ENCODE results near the gene SHFL.

The SHFL gene

GRCh38 chr19:10085641-10086590 is at the start of gene SHFL:
Gene SHFL, plus strand, starts transcription at chr19:10086317. Its CDS starts 111 bp downstream, at chr19:10086428.
- peak; percentile 78 for DNase-seq (ENCODE audit: low read depth)

DNA sequence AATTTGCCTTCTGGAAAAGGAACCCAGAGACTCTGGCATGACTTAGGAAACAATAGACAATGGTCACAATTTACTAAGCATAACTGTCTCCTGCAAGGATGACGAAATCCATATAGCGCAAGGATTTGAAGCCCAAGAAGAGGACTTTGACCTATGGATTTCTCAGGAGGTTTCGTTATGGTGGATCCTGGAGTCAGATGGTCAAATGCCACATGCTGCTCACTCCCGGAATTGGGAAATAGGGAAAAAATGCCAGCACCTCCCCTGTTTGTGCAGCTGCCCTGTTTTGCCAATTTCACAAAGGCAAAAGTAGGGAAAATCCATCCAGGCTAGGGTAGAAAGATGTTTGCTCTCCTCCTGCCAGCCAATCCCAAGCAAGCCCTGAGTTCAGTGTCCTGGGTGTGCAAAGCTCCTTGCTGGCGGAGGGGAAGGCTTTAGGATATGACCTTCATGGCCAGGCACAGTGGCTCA is 49.5 kb upstream of the SHFL start:
- DNase-seq (ENCODE audit: low read depth) = no peak

DNA sequence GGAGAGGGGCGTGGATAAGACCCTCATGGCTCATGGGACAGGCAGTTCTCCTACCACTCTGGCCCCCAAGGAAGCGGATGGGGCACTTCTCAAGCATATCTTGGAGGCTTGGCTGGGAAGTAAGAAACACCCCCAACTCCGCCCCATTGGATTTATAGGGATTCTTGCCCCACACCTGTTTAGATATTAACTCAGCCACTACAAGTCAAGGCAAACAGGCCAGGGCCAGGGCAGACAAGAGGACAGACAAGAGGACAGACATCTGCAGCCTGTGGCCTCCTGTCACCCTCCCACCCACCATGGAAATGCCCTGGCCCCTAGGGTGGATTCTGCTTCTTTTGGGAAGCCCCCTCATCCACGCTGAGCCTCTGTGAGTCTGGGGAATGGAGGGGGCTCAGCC is 48.8 kb upstream of the SHFL start:
- DNase-seq (ENCODE audit: low read depth) = no peak

- DNase-seq (ENCODE audit: low read depth) = no peak
These were observed 48.3 kb upstream of the SHFL start for GRCh38 chr19:10037809-10038208.

DNA sequence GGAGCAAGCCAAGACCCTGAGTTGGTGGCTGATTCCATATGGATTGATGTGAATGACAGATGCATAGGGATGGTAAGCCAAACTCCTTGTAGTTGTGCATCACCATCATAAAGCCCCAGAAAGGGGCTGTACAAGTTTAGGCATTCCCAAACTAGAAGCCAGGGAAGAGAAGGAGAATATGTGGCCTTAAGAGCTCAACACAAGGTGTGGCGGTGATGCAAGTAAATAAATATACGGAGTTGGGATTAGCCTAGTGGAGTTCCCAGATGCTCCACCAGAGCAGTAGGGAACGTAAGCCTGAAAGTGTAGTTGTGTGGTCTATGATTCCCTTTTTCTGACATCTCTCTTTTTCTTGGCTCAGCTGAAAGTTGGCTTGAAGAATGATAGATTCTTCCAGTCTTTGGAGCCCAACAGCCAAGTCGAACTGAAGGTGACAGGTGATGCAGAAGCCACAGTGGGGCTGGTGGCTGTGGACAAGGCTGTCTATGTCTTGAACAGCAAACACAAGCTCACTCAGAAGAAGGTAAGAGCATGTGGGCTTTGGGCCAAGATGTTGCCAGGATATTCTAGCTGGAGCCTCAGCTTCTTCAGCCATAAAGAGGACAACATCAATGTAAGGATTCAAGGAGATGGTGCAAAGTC is 42.7 kb upstream of the SHFL start:
- DNase-seq (ENCODE audit: low read depth) = no peak

- no peak for DNase-seq (ENCODE audit: low read depth)
These were observed 41.7 kb upstream of the SHFL start for GRCh38 chr19:10044390-10044789.

- no peak for DNase-seq (ENCODE audit: low read depth)
These were observed 40.7 kb upstream of the SHFL start for GRCh38 chr19:10045371-10045770.

DNA sequence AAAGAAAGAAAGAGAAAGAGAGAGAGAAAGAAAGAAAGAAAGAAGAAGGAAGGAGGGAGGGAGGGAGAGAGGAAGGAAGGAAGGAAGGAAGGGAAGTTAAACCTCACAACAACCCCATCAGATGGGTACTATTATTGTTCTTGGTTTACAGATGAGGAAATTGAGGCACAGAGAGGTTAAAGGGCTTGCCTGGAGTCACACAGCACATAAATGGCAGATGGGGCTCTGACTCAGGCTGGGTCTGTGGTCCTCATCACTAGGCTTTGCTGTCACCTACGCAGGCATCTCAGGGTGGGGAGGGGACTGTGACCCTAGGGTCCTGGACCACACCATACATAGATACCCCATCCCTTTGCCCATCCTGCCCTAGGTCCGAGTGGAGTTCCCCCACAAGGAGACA is 36.5 kb upstream of the SHFL start:
- DNase-seq (ENCODE audit: low read depth) = no peak

- no peak for DNase-seq (ENCODE audit: low read depth)
These were observed 33.3 kb upstream of the SHFL start for GRCh38 chr19:10052602-10053360.

GRCh38 chr19:10061717-10062310 is 24.3 kb upstream of the SHFL start:
- no peak for DNase-seq (ENCODE audit: low read depth)

DNA sequence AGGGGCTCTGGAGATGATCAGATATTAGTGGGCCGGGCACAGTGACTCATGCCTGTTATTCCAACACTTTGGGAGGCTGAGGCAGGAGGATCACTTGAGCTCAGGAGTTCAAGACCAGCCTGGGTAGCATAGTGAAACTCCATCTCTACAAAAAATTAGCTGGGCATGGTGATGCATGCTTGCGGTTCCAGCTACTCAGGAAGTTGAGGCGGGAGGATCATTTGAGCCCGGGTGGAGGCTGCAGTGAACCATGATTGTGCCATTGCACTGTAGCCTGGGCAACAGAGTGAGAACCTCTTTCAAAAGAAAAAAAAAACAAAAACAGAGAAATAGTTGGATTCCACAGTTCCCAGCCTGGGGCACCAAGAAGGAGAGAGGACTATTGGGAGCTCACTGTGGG is 17.9 kb upstream of the SHFL start:
- no peak for DNase-seq (ENCODE audit: low read depth)

DNA sequence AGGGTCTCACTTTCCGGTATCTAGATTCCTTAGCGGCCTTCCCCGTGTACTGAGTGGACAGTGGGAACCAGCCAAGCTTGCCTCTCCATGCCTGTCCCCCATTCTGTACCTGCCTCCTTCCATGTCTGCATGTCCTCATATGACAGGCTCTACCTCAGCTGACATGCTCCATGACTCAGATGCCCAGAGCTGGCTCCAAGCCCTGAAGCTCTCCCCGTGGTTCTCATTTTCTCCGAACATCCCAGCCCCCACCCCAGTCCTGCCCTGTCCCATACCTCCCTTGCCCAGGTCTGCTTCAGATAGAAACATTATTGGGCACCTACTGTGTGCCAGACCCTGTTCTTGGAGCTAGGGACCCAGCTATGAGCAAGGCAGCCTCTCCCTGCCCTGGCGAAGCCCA is 17.1 kb upstream of the SHFL start:
- no peak for DNase-seq (ENCODE audit: low read depth)

DNA sequence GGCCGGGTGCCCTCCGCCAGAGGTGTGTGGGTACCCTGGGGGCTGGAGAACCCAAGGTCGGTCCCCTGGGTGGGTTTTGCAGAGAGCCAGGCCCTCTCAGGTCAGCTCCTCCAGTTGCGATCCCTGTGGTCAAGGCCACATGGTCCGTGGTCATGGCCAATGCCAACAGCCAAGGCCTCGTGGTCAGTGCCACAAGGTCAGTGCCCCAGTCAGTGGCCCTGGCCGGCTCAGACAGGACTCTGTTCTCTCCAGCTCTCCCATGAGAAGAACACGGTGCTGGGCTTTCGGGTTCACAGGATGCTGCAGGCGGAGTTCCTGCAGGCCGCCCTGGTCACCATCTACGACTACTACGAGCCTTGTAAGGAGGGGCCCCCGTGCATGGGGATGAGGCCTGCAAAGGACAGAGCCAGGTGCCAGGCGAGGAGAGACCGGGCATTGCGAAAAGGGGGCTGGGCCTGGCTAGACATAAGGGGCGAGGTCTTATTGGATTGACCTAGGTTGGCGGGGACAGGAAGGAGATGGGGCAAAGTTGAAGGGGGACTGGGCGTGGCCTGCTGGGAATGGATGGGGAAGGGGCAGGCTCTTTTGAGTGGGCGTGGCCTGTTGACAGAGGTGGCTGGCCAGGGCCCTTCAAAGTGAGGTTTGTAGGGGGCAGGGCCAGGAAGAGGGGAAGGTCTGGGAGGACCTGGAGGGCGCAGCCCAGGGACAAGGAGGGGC is 15.2 kb upstream of the SHFL start:
- DNase-seq (ENCODE audit: low read depth) = no peak

DNA sequence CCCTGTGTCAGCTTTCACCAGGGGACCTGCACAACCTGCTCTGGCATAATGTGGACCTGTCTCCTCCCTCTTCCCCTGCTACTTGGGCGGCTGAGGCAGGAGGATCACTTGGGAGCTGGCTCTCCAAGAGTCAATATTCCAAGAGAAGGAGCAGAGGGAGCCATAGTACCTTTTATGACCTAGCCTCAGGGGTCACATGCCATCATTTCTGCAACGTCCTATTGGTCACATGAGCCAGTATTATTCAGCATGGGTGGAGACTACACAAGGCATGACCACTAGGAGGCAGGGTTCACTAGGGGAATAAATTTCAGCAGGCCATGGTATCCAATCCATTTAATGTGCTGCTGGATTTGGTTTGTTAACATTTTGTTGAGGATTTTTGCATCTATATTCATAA is 12.0 kb upstream of the SHFL start:
- no peak for DNase-seq (ENCODE audit: low read depth)

DNA sequence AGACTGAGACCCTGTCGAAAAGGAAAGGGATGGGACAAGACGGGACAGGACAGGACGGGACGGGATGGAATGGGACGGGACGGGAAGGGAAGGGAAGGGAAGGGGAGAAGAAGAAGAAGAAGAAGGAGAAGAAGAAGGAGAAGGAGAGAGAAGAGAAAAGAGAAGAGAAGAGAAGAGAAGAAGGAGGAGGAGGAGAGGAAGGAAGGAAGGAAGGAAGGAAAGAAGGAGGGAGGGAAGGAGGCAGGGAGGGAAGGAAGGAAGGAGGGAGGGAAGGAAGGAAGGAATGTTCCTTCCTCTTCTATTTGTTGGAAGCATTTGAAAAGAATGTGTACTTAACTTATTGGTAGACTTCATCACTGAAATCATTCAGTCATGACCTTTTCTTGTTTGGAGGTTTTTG is 9.6 kb upstream of the SHFL start:
- DNase-seq (ENCODE audit: low read depth) = no peak

- DNase-seq (ENCODE audit: low read depth) = no peak
These were observed 7.8 kb upstream of the SHFL start for GRCh38 chr19:10078329-10078728.

GRCh38 chr19:10079031-10079453 is 7.1 kb upstream of the SHFL start:
- DNase-seq (ENCODE audit: low read depth) = no peak

DNA sequence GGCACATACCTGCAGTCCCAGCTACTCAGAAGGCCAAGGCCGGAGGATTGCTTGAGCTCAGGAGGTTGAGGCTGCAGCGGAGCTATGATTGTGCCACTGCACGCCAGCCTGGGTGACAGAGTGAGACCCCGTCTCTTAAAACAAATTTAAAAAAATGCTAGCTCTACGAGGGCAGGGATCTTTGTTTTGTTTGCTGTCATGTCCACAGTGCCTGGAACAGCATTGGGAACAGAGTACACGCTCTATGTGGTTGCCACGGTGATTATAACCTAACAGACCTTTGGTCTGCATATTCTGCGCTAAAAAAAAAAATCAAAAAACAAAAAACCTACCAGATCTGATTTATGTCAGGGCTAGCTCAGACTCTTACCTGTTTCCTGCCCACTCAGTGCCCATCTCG is 2.2 kb upstream of the SHFL start:
- DNase-seq (ENCODE audit: low read depth) = no peak

DNA sequence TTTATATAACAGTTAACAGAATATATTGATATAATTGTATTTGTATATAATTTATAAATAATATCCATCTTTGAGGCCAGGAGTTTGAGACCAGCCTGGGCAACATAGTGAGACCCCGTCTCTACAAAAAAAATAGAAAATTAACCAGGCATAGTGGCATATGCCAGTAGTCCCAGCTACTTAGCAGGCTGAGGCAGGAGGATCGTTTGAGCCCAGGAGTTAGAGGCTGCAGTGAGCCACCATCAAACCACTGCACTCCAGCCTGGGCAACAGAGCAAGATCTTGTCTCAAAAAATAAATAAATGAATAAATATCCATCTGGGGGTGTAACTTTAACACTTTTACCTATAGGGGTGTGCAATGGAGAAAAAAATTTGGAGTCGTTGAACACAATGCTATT is 1.3 kb upstream of the SHFL start:
- DNase-seq (ENCODE audit: low read depth) = no peak

DNA sequence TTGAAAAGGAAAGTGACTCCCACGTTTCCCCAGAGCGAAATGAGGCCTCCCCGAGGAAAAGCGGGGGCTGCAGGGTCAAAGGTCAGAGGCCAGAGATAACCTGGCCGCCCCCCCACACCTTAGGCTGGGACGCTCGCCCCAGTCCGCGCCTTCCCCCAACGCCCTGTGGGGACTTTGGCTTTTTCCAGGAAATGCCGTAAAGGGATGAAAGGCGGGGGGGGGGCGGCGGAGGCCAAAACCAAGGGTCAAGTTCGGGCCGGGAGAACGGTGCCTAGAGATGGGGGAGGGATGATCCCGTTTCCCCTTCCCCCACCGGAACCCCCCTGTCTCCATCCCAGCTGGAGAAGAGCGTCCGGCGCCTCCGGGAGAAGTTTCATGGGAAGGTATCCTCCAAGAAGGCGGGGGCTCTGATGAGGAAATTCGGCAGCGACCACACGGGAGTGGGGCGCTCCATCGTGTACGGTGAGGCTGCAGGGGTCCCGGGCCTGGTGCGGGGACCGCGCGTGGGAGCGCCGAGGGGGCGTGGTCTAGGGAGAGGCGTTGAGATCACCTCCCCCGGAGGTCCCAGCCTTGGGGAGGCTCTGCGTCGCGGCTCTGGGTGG is 575 bp downstream of the SHFL start:
- DNase-seq (ENCODE audit: low read depth) = peak; percentile 28

All from stimulated activated CD8-positive, alpha-beta memory T cell treated with anti-CD3 and anti-CD28 coated beads, Interleukin-12 subunit alpha, Interleukin-12 subunit beta, amount 100 ng/mL, for 1 hour (primary cell).